GM21390 (cell line): ENCODE measurements around the gene EQTN.

Source experiments
- ATAC-seq: cut with Tn5 transposase; IDR thresholded peaks from one replicate; pipeline ENCODE4 v1.9.1; 2021; ENCODE audit not compliant: unreplicated experiment

Gene EQTN

GRCh38 chr9:27297050-27297449 lies at the start of gene EQTN:
EQTN (minus strand) TSS chr9:27297150; CDS start chr9:27297055, 95 bp downstream.
- no peak for ATAC-seq

- ATAC-seq: no peak
These were observed 47.8 kb upstream of the EQTN start for GRCh38 chr9:27344776-27345175.

- ATAC-seq: no peak
These were observed 44.8 kb upstream of the EQTN start for GRCh38 chr9:27341545-27342294.

DNA sequence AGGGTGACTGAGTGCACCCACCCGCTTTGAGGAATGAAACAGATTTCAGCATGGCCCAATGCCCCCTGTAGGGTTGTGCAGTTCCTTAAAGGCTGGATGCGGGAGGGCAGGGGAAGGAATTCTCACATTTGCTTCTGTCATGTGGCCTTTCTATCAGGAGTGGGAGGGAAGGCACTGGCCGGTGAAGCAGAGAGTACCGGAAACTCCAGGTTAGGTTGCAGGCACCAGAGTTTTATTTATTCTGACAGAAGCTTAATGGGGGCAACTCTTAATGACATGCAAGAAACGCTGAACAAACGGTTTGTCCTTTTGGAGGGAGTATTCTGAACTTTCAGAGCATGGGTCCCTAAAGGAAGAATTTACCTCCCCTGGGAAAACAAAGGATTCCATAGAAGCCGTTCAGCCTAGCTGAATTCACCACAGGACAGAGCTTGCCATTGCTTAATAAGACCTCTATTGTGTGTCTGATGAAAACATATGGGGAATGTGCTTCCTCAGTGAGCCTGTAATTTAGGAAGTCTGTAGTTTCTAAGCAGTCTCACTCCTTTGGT lies 44.1 kb upstream of the EQTN start:
- ATAC-seq: no peak

DNA sequence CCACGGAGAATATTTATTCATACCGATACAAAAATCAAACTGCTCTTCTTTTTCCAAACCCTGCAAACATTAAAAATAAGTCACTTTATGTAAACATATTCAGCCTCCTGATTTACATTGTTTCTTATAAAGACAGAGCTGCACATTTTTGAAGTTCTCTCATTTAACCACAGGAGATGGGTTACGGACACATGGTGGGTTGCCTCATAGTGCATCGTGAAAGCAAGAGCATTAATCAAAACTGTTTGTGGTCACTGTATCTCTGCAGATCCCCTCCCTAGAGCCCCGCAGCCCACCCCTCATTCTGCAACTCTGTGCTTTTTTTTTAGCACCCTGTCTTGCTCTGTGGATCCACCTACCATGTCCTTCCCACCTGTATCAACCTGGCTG lies 43.3 kb upstream of the EQTN start:
- no peak for ATAC-seq

DNA sequence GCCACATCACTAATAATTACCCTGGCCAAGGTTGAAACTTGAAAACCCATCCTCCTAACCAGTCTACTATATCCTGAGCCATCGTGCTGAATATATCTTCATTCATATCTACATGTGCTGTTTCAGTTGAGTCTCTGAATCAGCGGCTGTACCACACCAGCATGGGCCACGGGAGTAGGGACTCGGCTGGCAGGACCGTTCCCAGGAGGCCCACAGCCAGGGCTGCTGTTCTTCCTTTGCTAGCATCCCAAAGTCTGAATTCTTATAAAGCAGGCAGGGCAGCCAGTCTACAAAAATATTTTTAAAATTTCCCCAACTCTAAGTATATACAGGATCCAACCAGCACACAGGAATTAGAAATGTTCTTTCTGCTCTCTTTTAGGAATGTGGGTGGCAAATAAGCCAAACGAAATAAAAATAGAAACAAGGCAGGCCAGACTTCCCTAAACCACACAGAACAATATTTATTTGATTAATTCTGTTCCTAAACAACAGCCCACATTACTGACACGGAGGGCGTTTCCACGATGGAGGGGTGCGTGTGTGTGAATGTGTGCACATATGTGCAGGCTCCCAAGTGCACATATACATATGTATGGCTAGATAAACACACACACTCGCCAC lies 42.8 kb upstream of the EQTN start:
- no peak for ATAC-seq

GRCh38 chr9:27338527-27338903 lies 41.6 kb upstream of the EQTN start:
- no peak for ATAC-seq

GRCh38 chr9:27337833-27338526 lies 41.0 kb upstream of the EQTN start:
- ATAC-seq: no peak

DNA sequence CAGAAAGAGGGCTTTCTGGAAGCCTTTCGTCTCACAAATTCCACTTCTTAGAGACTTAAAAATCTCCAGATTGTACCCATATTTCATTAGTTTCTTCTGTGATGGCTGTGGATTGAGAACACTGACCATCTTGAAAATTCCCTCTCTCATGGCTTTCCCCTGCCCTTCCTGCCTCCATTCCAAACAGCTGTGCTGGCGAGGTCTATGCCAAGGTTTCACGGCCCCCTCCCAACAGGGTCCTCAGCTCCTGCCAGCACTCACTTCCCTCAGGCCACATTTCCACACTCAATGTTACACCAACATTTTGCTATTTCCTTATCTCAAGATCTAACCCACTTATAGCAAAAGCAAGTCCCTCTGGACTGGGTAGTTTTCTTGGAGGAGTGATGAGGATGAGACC lies 40.3 kb upstream of the EQTN start:
- ATAC-seq: no peak

GRCh38 chr9:27336829-27337228 lies 39.9 kb upstream of the EQTN start:
- no peak for ATAC-seq

DNA sequence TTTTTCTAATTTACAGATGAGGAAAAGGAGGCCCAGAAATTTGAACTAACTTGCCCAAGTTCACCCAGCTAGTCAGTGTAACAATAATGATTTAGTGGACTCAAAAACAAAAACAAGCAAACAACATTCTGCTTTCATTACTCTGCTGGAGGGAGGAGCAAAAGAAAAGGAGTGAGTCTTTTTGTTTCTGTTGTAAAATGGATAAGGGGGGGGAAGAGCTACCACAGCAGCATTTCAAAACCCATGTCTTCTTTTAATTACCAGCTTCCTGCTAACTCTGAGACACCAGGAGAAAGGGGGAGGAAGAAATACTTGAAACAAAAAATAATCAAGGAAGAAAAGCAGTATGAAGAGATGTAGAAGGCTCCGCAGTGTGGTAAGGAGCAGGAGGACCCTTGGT lies 39.2 kb upstream of the EQTN start:
- no peak for ATAC-seq

- no peak for ATAC-seq
These were observed 38.1 kb upstream of the EQTN start for GRCh38 chr9:27335075-27335474.

DNA sequence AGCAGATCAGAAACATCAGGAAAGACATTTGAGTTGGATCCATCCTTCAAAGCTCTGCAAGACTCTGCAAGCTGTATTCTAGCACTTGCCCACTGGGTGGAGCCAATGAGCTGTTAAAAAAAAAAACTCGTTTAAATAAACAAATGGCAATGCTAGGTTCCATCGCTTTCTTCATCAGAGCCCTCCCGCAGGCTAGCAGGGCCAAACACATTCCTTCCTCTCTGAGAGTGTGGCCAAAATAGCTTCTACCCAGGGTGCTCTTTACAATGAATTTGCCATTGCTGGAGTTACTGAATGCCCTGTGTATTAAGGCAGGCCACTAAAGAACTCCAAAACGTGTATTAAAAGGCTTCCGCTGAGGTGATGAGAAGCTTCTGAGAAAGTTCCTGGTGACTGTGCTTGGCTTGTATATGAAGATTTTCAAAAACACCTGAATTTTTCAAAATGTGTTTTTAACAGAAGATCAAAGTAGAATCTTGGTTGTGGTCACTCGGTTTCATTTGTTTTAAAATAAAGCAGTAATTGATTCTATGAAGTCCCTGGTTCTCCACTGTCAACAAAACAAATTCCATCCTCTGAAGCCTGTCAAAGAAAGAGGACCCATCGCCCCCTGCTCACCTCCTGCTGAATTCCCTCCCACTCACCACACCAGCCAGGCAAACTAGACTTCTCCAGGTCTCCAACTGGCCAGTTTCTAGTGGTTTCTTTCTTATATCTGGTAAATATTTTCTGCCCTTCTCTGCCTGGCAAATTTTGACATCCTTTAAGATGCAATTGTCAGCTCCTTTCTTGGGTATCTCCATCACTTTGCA lies 36.5 kb upstream of the EQTN start:
- peak; percentile 80 for ATAC-seq

DNA sequence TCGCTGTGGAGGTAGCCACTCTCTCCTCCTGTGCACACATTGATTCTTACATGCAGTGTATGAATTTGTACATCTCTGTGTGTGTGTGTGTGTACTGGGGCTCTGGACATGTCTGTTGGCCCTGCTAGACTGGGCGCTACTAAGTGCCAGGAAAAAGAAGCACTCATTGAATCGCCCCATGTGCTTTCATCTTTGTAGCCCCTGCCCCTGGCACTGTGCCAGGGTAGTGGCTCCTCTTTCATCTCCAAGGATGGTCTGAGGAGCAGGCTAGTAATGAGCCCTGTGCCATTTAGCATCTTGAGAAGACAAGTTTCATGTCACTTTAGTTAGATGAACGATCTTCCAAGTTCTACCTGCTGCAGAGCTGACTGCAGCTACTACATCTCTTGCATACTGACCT lies 34.4 kb upstream of the EQTN start:
- no peak for ATAC-seq

GRCh38 chr9:27329291-27329690 lies 32.3 kb upstream of the EQTN start:
- ATAC-seq: no peak

GRCh38 chr9:27328483-27328882 lies 31.5 kb upstream of the EQTN start:
- ATAC-seq: no peak

DNA sequence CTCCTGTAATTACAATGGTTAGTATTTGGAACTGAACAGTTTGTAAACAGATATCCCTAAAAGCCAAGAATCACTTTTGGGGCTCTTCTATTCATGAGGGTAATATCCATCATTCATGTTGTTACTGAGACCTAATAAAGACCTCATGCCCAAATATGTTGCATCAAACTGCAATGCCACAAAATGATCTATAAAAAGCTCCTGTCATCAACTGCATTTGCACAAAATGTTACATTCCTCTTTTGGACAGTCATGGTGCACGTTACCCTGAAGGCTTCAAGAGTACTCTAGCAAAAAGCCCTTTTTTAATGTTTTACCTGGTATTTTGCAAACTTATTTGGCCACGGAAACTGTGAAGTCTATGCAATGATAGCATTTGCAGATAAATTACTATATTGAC lies 14.2 kb upstream of the EQTN start:
- no peak for ATAC-seq

GRCh38 chr9:27310582-27310981 lies 13.6 kb upstream of the EQTN start:
- no peak for ATAC-seq

- no peak for ATAC-seq
These were observed 11.9 kb upstream of the EQTN start for GRCh38 chr9:27308691-27309390.

DNA sequence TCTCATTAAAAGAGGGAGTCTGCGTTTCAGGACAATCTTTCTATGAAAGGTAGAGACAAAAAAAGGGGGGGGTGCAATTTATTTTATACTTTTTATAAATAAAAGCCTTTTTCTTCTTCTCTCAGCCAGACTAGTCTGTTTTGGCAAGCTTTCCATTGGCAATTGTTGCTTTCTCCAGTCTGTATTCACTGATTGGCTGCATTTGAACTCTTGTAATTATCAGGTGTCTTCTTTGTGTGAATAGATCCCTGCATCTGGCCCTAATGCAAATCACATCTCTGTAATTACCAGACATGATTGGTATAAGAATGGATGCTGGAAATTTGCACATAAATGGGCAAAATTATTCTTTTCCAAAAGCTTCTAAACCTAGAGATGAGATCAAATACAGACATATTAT lies 7.6 kb upstream of the EQTN start:
- ATAC-seq: no peak

GRCh38 chr9:27303219-27303618 lies 6.3 kb upstream of the EQTN start:
- no peak for ATAC-seq
